GM12892 (cell line): ENCODE measurements around the gene TLE3.

ENCODE experiments used
- POLR2A ChIP-seq: IDR thresholded peaks from 2 replicates; pipeline ENCODE4 v1.6.1; 2011; ENCODE audit warnings: low read depth, low read length, control low read depth
- POLR2AphosphoS5 ChIP-seq: IDR thresholded peaks from 2 replicates; pipeline ENCODE4 v1.6.1; 2011; ENCODE audit warnings: low read depth, low read length, control low read depth

- TF ChIP-seq POLR2A (no peak), POLR2AphosphoS5 (no peak)
These were observed 74.5 kb downstream of the TLE3 start for GRCh38 chr15:70023064-70023768.
